B cell (primary cell): ENCODE data around the gene NUBPL. TPM values are rescaled to one million over a fixed set of nuclear protein-coding genes. Genes with fewer than 3 reads are reported as not detected.

Experiments
- ATAC-seq: fragments of 200-7000 bp; cut with Tn5 transposase; one replicate; pipeline ENCODE4 v1.10.0; 2021; ENCODE audit warnings: low read depth, mild to moderate bottlenecking, moderate number of reproducible peaks, moderate library complexity
- CTCF ChIA-PET: fragments of 350-600 bp; sonication (Branson Sonifier 250); formaldehyde crosslinking; loops from one replicate; lab custom pipeline; 2021; ENCODE audit warnings: antibody characterized with exemption, inconsistent platforms; lab: Charles Lee
- POLR2A ChIA-PET: fragments of 350-600 bp; sonication (Branson Sonifier 250); formaldehyde crosslinking; loops from one replicate; lab custom pipeline; 2021; ENCODE audit warnings: antibody characterized with exemption; lab: Charles Lee
- DNase-seq: peaks from one replicate; pipeline ENCODE4 v3.0.0; 2013
- H2AFZ ChIP-seq: 2 replicates; pipeline ENCODE4 v1.6.1; 2012; ENCODE audit warnings: mild to moderate bottlenecking, low read depth, low read length; ENCODE audit not compliant: insufficient read depth, poor library complexity, severe bottlenecking
- H3K27ac ChIP-seq, 2 donors: 1 replicate in 1 of 2; 2 replicates in 1 of 2; pipeline ENCODE4 v1.5.1; 2012 to 2013; ENCODE audit warnings: low read length in 2 of 2, mild to moderate bottlenecking in 2 of 2, moderate library complexity in 1 of 2
- H3K27me3 ChIP-seq, 4 experiments: fragments of 200-600 bp in 1 of 4; sonication (generic) in 1 of 4; replicated peaks in 1 of 4; 1 replicate in 2 of 4; 2 replicates in 2 of 4; pipeline versions ENCODE4 v1.6.1 to v1.7.0; 2013 to 2016; ENCODE audit warnings: low read length in 3 of 4, mild to moderate bottlenecking in 2 of 4, mixed read lengths in 1 of 4, moderate library complexity in 1 of 4; ENCODE audit not compliant: insufficient read depth in 4 of 4, control insufficient read depth in 3 of 4; ENCODE audit errors: control extremely low read depth in 1 of 4
- H3K36me3 ChIP-seq, 2 experiments: replicated peaks in 1 of 2; 1 replicate in 1 of 2; 2 replicates in 1 of 2; pipeline versions ENCODE4 v1.6.1 to v1.7.1; 2013; ENCODE audit warnings: low read length in 1 of 2; ENCODE audit not compliant: insufficient read depth in 2 of 2, control insufficient read depth in 1 of 2; ENCODE audit errors: control extremely low read depth in 1 of 2, extremely low read depth in 1 of 2
- H3K4me1 ChIP-seq, 2 donors: fragments of 200-600 bp in 1 of 2; sonication (generic) in 1 of 2; 1 replicate in 1 of 2; 2 replicates in 1 of 2; pipeline versions ENCODE4 v1.5.1 to v1.6.1; 2013 to 2017; ENCODE audit warnings: low read length in 2 of 2; ENCODE audit not compliant: control insufficient read depth in 2 of 2, insufficient read depth in 2 of 2
- H3K4me2 ChIP-seq: replicated peaks from 2 replicates; pipeline ENCODE3; 2012; ENCODE audit warnings: mild to moderate bottlenecking, low read depth, low read length; ENCODE audit not compliant: poor library complexity, severe bottlenecking
- H3K4me3 ChIP-seq, 5 experiments: fragments of 200-600 bp in 1 of 5; sonication (generic) in 1 of 5; 1 replicate in 3 of 5; 2 replicates in 2 of 5; pipeline versions ENCODE4 v1.5.1 to v1.7.0; 2011 to 2016; ENCODE audit warnings: low read length in 4 of 5, mild to moderate bottlenecking in 4 of 5, low read depth in 2 of 5, control low read depth in 1 of 5, moderate library complexity in 1 of 5; ENCODE audit not compliant: insufficient read depth in 1 of 5; ENCODE audit errors: control extremely low read depth in 1 of 5, extremely low read depth in 1 of 5
- H3K79me2 ChIP-seq: fragments of 200-600 bp; sonication (generic); one replicate; pipeline ENCODE4 v1.6.0; 2016; ENCODE audit warnings: low read length; ENCODE audit not compliant: control insufficient read depth, insufficient read depth
- H3K9ac ChIP-seq: fragments of 200-600 bp; sonication (generic); 2 replicates; pipeline ENCODE4 v1.6.1; 2017; ENCODE audit warnings: mild to moderate bottlenecking, low read length, moderate library complexity
- H3K9me3 ChIP-seq, 3 donors: one replicate each; pipeline versions ENCODE4 v1.6.1 to v1.7.1; 2013; ENCODE audit warnings: low read length in 2 of 3; ENCODE audit not compliant: control insufficient read depth in 2 of 3, insufficient read depth in 1 of 3; ENCODE audit errors: control extremely low read depth in 1 of 3
- H4K20me1 ChIP-seq: 2 replicates; pipeline ENCODE4 v1.6.0; 2012; ENCODE audit warnings: mild to moderate bottlenecking, low read length; ENCODE audit not compliant: insufficient read depth, control insufficient read depth, poor library complexity, severe bottlenecking
- H3K27ac Mint-ChIP-seq: one replicate; pipeline ENCODE4 v1.8.0; 2021; ENCODE audit warnings: mixed read lengths
- H3K27me3 Mint-ChIP-seq: one replicate; pipeline ENCODE4 v1.8.0; 2021; ENCODE audit warnings: mixed read lengths
- H3K4me1 Mint-ChIP-seq: one replicate; pipeline ENCODE4 v1.8.0; 2021; ENCODE audit warnings: mixed read lengths
- H3K4me3 Mint-ChIP-seq: one replicate; pipeline ENCODE4 v1.8.0; 2021; ENCODE audit warnings: mixed read lengths
- H3K9me3 Mint-ChIP-seq: one replicate; pipeline ENCODE4 v1.8.0; 2022; ENCODE audit warnings: mixed read lengths; ENCODE audit not compliant: insufficient read depth
- CTCF ChIP-seq: fragments of 200-600 bp; IDR thresholded peaks from one replicate; pipeline ENCODE4 v1.8.0; 2022; ENCODE audit warnings: antibody characterized with exemption, mild to moderate bottlenecking
- EZH2 ChIP-seq: IDR thresholded peaks from 2 replicates; pipeline ENCODE4 v1.6.1; 2012; ENCODE audit warnings: borderline replicate concordance, low read depth, mild to moderate bottlenecking, moderate library complexity, low read length; ENCODE audit not compliant: insufficient read depth, poor library complexity, severe bottlenecking
- WGBS: methylation state at CpG from one replicate; pipeline ENCODE4 v1.1.5; 2013; ENCODE audit warnings: missing lambda C conversion rate; ENCODE audit not compliant: insufficient coverage; 5-methylcytosine and 5-hydroxymethylcytosine counted together
- intact Hi-C: fragments of 100-400 bp; cut with micrococcal nuclease; formaldehyde crosslinking; loops from one replicate; pipeline ENCODE4 v1.10.0; 2022
- polyA plus RNA-seq: library from polyadenylated mRNA; depleted of rRNA; stranded (reverse); fragments of >200 nt; gene quantifications from 2 replicates; pipeline ENCODE4 v1.2.3, GENCODE V29; 2012
- total RNA-seq, 2 donors: library from RNA; stranded (reverse); fragments of 120-200 nt in 1 of 2; gene quantifications; 1 replicate in 1 of 2; 2 replicates in 1 of 2; pipeline versions ENCODE4 v1.2.3 to v1.2.4, GENCODE V29; 2013 to 2022

The NUBPL gene
- total and polyA plus RNA-seq, 2 donors (not counting 1 experiment from before 2014, with no cell fraction given), result 1.9 to 14.2 TPM

DNA sequence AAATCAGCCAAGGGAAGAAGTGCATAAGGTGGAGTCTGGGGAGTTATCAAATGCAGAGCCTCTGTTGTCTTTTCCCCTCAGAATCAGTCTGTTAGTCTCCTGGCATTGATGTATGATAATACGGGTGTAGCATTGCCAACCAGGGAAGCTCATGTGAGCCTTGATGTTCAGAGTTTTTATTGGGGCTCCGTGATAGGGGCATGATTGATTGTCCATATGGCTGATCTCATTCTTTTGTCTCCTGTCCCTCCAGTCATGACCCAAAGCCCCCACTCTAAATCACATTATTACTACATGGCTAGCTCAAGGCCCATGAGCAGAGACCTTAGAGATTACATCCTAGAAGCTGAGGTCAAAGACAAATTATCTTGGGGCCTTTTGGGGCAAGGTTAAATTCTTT is 140.9 kb downstream of the NUBPL start:
- H3K4me3 ChIP-seq, result no peak overlapping the region
- no peaks in the 10 kb centered on the region for H3K27me3 ChIP-seq
- CTCF ChIA-PET, result no interaction called here
- no peak overlapping the region for H3K27ac ChIP-seq
- TF ChIP-seq CTCF, result no peak
- no peak for TF ChIP-seq EZH2
- no peak overlapping the region for H3K4me2 ChIP-seq
- intact Hi-C loops, result no loop called here
- Mint-ChIP-seq H3K4me3 (no peak overlapping the region), H3K4me1 (no peaks in the 10 kb centered on the region), H3K27ac (no peak overlapping the region), H3K9me3 (peaks cover 8% of the 10 kb centered on the region), H3K27me3 (no peaks in the 10 kb centered on the region)
- ATAC-seq (no peak), DNase-seq (no peak)
- H3K4me1 ChIP-seq, result no peaks in the 10 kb centered on the region
- H3K36me3 ChIP-seq, result peaks cover 4 to 10% of the 10 kb centered on the region in 2 experiments
- 100% methylated on average over 1 of the region's 2 CpGs for WGBS
- H3K79me2 ChIP-seq, result no peaks in the 10 kb centered on the region
- H3K9ac ChIP-seq, result no peak overlapping the region
- peaks cover 2 to 32% (median 9%) of the 10 kb centered on the region in 3 donors for H3K9me3 ChIP-seq
- no peaks in the 10 kb centered on the region for H4K20me1 ChIP-seq
- no peak overlapping the region for H2AFZ ChIP-seq
- POLR2A ChIA-PET, result no interaction called here

DNA sequence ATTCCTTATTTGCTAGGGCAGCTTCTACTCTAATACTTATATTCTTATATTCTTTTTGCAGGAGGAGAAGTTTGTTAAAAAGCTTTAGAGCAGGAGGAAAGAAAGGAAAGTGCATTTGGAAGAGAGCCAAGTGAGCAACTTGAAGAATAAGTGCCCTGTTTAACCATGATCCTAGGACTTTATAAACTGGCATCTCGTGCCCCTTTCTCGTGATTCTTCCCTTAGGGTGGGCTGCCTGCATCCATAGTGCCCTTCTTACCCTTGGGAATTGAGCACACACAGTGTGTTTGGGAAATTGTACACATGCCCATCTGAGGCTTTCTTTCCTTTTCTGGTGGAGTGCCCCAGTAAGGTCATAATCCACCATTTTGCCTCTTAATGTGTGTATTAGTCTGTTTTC is 141.9 kb downstream of the NUBPL start:
- no peaks in the 10 kb centered on the region for H3K27me3 ChIP-seq
- no peak overlapping the region for H3K9ac ChIP-seq
- Mint-ChIP-seq H3K9me3 (peaks cover 8% of the 10 kb centered on the region), H3K27ac (no peak overlapping the region), H3K27me3 (no peaks in the 10 kb centered on the region), H3K4me3 (no peak overlapping the region), H3K4me1 (no peaks in the 10 kb centered on the region)
- H4K20me1 ChIP-seq, result no peaks in the 10 kb centered on the region
- H3K4me1 ChIP-seq, result no peaks in the 10 kb centered on the region
- TF ChIP-seq EZH2, result no peak
- TF ChIP-seq CTCF, result no peak
- ATAC-seq, result no peak
- H3K4me3 ChIP-seq, result no peak overlapping the region
- no peak overlapping the region for H2AFZ ChIP-seq
- peaks cover 2 to 32% (median 9%) of the 10 kb centered on the region in 3 donors for H3K9me3 ChIP-seq
- intact Hi-C loops, result no loop called here
- ChIA-PET CTCF (no interaction called here), POLR2A (no interaction called here)
- H3K27ac ChIP-seq, result no peak overlapping the region
- peaks cover 4 to 10% of the 10 kb centered on the region in 2 experiments for H3K36me3 ChIP-seq
- no peaks in the 10 kb centered on the region for H3K79me2 ChIP-seq
- DNase-seq, result no peak
- whole genome bisulfite sequencing, result 93% methylated on average over 2 of the region's 2 CpGs
- no peak overlapping the region for H3K4me2 ChIP-seq
